ENCODE measurements around the gene FRMD4A. TPM values are rescaled to one million over a fixed set of nuclear protein-coding genes. Genes with fewer than 3 reads are reported as not detected.

Gene FRMD4A
- total RNA-seq, 1 experiment from 2014 or later: 18.3 TPM

DNA sequence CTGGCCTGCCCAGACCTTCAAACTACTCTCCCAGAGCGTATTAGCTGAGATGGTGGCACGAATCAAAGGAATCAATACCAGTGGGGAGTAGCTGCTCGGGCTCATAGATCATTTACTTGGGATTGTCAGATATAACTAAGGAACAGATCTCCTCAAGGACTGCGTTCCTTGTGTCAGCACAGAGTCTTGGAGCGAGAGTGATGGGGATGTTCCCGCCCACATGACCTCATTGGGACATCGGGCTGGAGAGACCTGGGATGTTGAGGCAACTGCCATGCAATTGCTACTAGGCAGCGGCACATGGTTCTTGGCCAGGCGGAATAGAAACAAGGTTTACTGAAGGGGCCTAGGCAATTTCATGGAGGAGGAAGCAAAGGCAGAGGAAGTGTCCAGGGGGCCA, 132.6 kb downstream of the FRMD4A start:
- no peaks in the 10 kb centered on the region for H3F3A ChIP-seq (ENCODE audit: insufficient read depth, low read depth)
- ChIA-PET POLR2A (ENCODE audit: unreplicated experiment) (no interaction called here), CTCF (no interaction called here)
- BruUV-seq (replicated peaks): no TSS peak
- H3K27ac ChIP-seq: no peak overlapping the region
- no peaks in the 10 kb centered on the region for H3K4me1 ChIP-seq (replicated peaks; ENCODE audit: insufficient read depth)
- H3K36me3 ChIP-seq (ENCODE audit: low read depth): no peaks in the 10 kb centered on the region
- no peaks in the 10 kb centered on the region for H4K20me1 ChIP-seq (ENCODE audit: insufficient read depth)
- TF ChIP-seq, protein P1, sequence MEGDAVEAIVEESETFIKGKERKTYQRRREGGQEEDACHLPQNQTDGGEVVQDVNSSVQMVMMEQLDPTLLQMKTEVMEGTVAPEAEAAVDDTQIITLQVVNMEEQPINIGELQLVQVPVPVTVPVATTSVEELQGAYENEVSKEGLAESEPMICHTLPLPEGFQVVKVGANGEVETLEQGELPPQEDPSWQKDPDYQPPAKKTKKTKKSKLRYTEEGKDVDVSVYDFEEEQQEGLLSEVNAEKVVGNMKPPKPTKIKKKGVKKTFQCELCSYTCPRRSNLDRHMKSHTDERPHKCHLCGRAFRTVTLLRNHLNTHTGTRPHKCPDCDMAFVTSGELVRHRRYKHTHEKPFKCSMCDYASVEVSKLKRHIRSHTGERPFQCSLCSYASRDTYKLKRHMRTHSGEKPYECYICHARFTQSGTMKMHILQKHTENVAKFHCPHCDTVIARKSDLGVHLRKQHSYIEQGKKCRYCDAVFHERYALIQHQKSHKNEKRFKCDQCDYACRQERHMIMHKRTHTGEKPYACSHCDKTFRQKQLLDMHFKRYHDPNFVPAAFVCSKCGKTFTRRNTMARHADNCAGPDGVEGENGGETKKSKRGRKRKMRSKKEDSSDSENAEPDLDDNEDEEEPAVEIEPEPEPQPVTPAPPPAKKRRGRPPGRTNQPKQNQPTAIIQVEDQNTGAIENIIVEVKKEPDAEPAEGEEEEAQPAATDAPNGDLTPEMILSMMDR (conservative IDR thresholded peaks at IDR 0.05): no peak
- TF ChIP-seq EZH2 (IDR thresholded peaks at IDR 0.05; ENCODE audit: low read depth): no peak
- H3K4me2 ChIP-seq: no peak overlapping the region
- H3K4me3 ChIP-seq: no peak overlapping the region
- no peaks in the 10 kb centered on the region for H3K9me2 ChIP-seq (ENCODE audit: insufficient read depth)
- intact Hi-C loops (cut with micrococcal nuclease; ENCODE audit: unreplicated experiment): loop anchor here (5.0 kb wide), 2 partner anchors 199 to 411 kb away; no protein-coding TSS in a partner anchor
- DNase-seq: no peak
- no peaks in the 10 kb centered on the region for H3K79me2 ChIP-seq (ENCODE audit: low read depth)
- H3K27me3 ChIP-seq (ENCODE audit: insufficient read depth, low read depth): no peaks in the 10 kb centered on the region
- no peaks in the 10 kb centered on the region for H3K9me3 ChIP-seq (ENCODE audit: insufficient read depth, low read depth)
- H2AFZ ChIP-seq: no peak overlapping the region

DNA sequence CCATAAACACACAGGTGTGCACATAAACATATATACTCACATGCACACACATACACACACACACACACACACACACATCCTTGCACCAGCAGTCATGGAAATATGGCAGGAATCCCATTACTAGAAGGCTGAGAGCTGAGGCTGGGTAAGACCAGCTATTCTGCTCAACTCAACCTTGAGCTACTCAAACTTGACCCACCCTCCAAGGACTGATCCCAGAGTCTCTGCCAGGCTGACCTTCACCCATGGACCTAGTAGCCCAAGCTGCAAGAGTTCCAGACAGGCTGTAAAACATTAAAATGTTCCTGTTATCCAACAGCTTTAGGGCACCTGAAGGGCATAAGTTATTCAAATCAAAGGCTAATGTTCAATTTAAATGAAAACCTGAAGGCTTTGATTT, 134.6 kb downstream of the FRMD4A start:
- Histone ChIP-seq H3K4me3 (no peak overlapping the region), H3K9me3 (ENCODE audit: insufficient read depth, low read depth) (no peaks in the 10 kb centered on the region), H4K20me1 (ENCODE audit: insufficient read depth) (no peaks in the 10 kb centered on the region), H3K9me2 (ENCODE audit: insufficient read depth) (no peaks in the 10 kb centered on the region), H3F3A (ENCODE audit: insufficient read depth, low read depth) (no peaks in the 10 kb centered on the region), H2AFZ (no peak overlapping the region), H3K27ac (no peak overlapping the region), H3K27me3 (ENCODE audit: insufficient read depth, low read depth) (no peaks in the 10 kb centered on the region), H3K4me1 (replicated peaks; ENCODE audit: insufficient read depth) (no peaks in the 10 kb centered on the region), H3K36me3 (ENCODE audit: low read depth) (no peaks in the 10 kb centered on the region), H3K79me2 (ENCODE audit: low read depth) (no peaks in the 10 kb centered on the region), H3K4me2 (no peak overlapping the region)
- CTCF ChIA-PET: interaction anchor here (1.2 kb wide), 1 partner anchor 281 kb away, joined by 3 read pairs; no protein-coding TSS in a partner anchor
- no peak for DNase-seq
- intact Hi-C loops (cut with micrococcal nuclease; ENCODE audit: unreplicated experiment): loop anchor here (5.0 kb wide), 2 partner anchors 201 to 409 kb away; no protein-coding TSS in a partner anchor
- POLR2A ChIA-PET (ENCODE audit: unreplicated experiment): interaction anchor here (0.6 to 0.7 kb wide), 2 partner anchors 8 to 329 kb away, joined by 4 to 23 read pairs; no protein-coding TSS in a partner anchor
- no peak for TF ChIP-seq EZH2 (IDR thresholded peaks at IDR 0.05; ENCODE audit: low read depth)
- TF ChIP-seq, protein P1 (conservative IDR thresholded peaks at IDR 0.05): no peak
- BruUV-seq (replicated peaks): no TSS peak

- no peak overlapping the region for H3K27ac ChIP-seq
- H3K9me3 ChIP-seq (ENCODE audit: insufficient read depth, low read depth): no peaks in the 10 kb centered on the region
- CTCF ChIA-PET: interaction anchor here (0.6 to 1.2 kb wide), 3 partner anchors 120 to 282 kb away, joined by 3 read pairs; no protein-coding TSS in a partner anchor
- no peaks in the 10 kb centered on the region for H3F3A ChIP-seq (ENCODE audit: insufficient read depth, low read depth)
- DNase-seq: no peak
- H3K4me2 ChIP-seq: no peak overlapping the region
- intact Hi-C loops (cut with micrococcal nuclease; ENCODE audit: unreplicated experiment): loop anchor here (2.0 to 5.0 kb wide), 3 partner anchors 45 to 408 kb away; no protein-coding TSS in a partner anchor
- H3K9me2 ChIP-seq (ENCODE audit: insufficient read depth): no peaks in the 10 kb centered on the region
- POLR2A ChIA-PET (ENCODE audit: unreplicated experiment): interaction anchor here (0.7 kb wide), 1 partner anchor 329 kb away, joined by 4 read pairs; no protein-coding TSS in a partner anchor
- no peaks in the 10 kb centered on the region for H3K4me1 ChIP-seq (replicated peaks; ENCODE audit: insufficient read depth)
- H2AFZ ChIP-seq: no peak overlapping the region
- no peak overlapping the region for H3K4me3 ChIP-seq
- H4K20me1 ChIP-seq (ENCODE audit: insufficient read depth): no peaks in the 10 kb centered on the region
- H3K27me3 ChIP-seq (ENCODE audit: insufficient read depth, low read depth): no peaks in the 10 kb centered on the region
- no peak for TF ChIP-seq EZH2 (IDR thresholded peaks at IDR 0.05; ENCODE audit: low read depth)
- TF ChIP-seq, protein P1 (conservative IDR thresholded peaks at IDR 0.05): no peak
- no TSS peak for BruUV-seq (replicated peaks)
- H3K36me3 ChIP-seq (ENCODE audit: low read depth): no peaks in the 10 kb centered on the region
- H3K79me2 ChIP-seq (ENCODE audit: low read depth): no peaks in the 10 kb centered on the region
These were observed 135.3 kb downstream of the FRMD4A start for GRCh38 chr10:14195433-14195832.
